Heart left ventricle (tissue), 16 donors: ENCODE results near the gene SIM2. TPM values are rescaled to one million over a fixed set of nuclear protein-coding genes. Genes with fewer than 3 reads are reported as not detected.
A peak's percentile ranks its signal among the peaks of the same experiment; 100 is the strongest.

ENCODE experiments used
- ATAC-seq, 4 donors: fragments of 200-7000 bp; cut with Tn5 transposase; one replicate each; pipeline ENCODE4 v1.9.1; 2020 to 2022; ENCODE audit warnings: moderate library complexity in 4 of 4, mild to moderate bottlenecking in 3 of 4, moderate number of reproducible peaks in 1 of 4
- DNase-seq, 5 donors: peaks; one replicate each; pipeline ENCODE4 v3.0.0-alpha.2; 2020
- H3K27ac ChIP-seq, 12 donors: fragments of 200-600 bp; sonication (generic) in 4 of 12; one replicate each; pipeline versions ENCODE4 v1.5.0 to v1.8.0; 2016 to 2022; ENCODE audit warnings: mild to moderate bottlenecking in 2 of 12
- H3K27me3 ChIP-seq, 9 donors: fragments of 200-600 bp; sonication (generic) in 2 of 9; one replicate each; pipeline versions ENCODE4 v1.5.1 to v1.8.0; 2016 to 2022; ENCODE audit warnings: mild to moderate bottlenecking in 3 of 9
- H3K36me3 ChIP-seq, 9 donors: fragments of 200-600 bp; sonication (generic) in 2 of 9; one replicate each; pipeline versions ENCODE4 v1.5.0 to v1.8.0; 2018 to 2022; ENCODE audit warnings: mild to moderate bottlenecking in 2 of 9
- H3K4me1 ChIP-seq, 12 donors: fragments of 200-600 bp; sonication (generic) in 4 of 12; one replicate each; pipeline versions ENCODE4 v1.5.0 to v1.8.0; 2016 to 2022; ENCODE audit warnings: mild to moderate bottlenecking in 3 of 12
- H3K4me3 ChIP-seq, 12 donors: fragments of 200-600 bp; sonication (generic) in 4 of 12; one replicate each; pipeline versions ENCODE4 v1.5.0 to v1.8.0; 2017 to 2022; ENCODE audit warnings: mild to moderate bottlenecking in 9 of 12, moderate library complexity in 4 of 12
- H3K9me3 ChIP-seq, 12 donors: fragments of 200-600 bp; sonication (generic) in 4 of 12; one replicate each; pipeline versions ENCODE4 v1.5.0 to v1.8.0; 2016 to 2022; ENCODE audit warnings: mild to moderate bottlenecking in 1 of 12
- CTCF ChIP-seq, 12 donors: fragments of 200-600 bp; sonication (generic) in 4 of 12; IDR thresholded peaks; one replicate each; pipeline versions ENCODE4 v1.5.0 to v1.8.0; 2018 to 2022; ENCODE audit warnings: antibody characterized with exemption in 12 of 12, mild to moderate bottlenecking in 5 of 12
- POLR2A ChIP-seq, 2 donors: fragments of 450-650 bp; IDR thresholded peaks; one replicate each; pipeline ENCODE4 v1.6.1; 2017; ENCODE audit warnings: antibody characterized with exemption in 2 of 2, mild to moderate bottlenecking in 2 of 2, moderate library complexity in 2 of 2
- WGBS, 4 donors: extraction: QIAGEN DNeasy Blood & Tissue Kit in 2 of 4; methylation state at CpG; one replicate each; pipeline versions ENCODE4 v1.1.5 to v1.1.7; 2013 to 2018; 5-methylcytosine and 5-hydroxymethylcytosine counted together
- intact Hi-C, 10 donors: fragments of 100-400 bp; cut with DNase I; formaldehyde crosslinking; loops; one replicate each; pipeline versions ENCODE4 v1.11.1 to v1.14.2; 2022
- polyA plus RNA-seq, 2 donors: library from polyadenylated mRNA; stranded (reverse); fragments of 200-250 nt; gene quantifications; one replicate each; pipeline ENCODE4 v1.2.3, GENCODE V29; 2013
- total RNA-seq, 9 donors: library from RNA; depleted of rRNA in 2 of 9; stranded (reverse); fragments of >200 nt in 2 of 9; fragmentation: NEBNext Ultra II Directional in 3 of 9; extraction: Animal tissue kit (Norgen Biotek cat#: 25700) in 3 of 9; gene quantifications; one replicate each; pipeline versions ENCODE4 v1.1.0 to v1.2.4, GENCODE V29; 2016 to 2023
- donor health status: ischemic (EF 13 %, LVEDD 7.1; RV severe dilation, severe dysfunction).
- donor health status: healthy with polysubstance abuse.
- donor health status: DM: no; HTN: yes; CAD: no.
- donor health status: DM: no; HTN: no; CAD: no.
- donor health status: ischemic (EF 25% LVEDD 6.9; RV normal size, moderate dysfunction).
- donor health status: ischemic (EF 25% LVEDD 5.7; RV mildly dilated, moderate dysfunction).
- donor health status: healthy.
- donor health status: DM: yes; HTN: yes; CAD: no.
- donor health status: ischemic (EF 35%, LVEDD 5.7; RV mildly dilated, moderate dysfunction).
- donor health status: nonischemic (EF 11% LVEDD 7.7; RV severe dilation, severe dysfunction).
- donor health status: DM: yes; HTN: yes; CAD: no.
- donor health status: PGD.
- donor health status: ischemic (EF 29% LVEDD 5.4; RV normal size, mild dysfunction).
- donor health status: nonischemic (EF 23%, LVEDD 6.1; RV moderate dilation, normal function).

Gene SIM2
- total and polyA plus RNA-seq, 11 donors = 0.01 to 0.88 (median 0.15) TPM; not detected in 8

- Histone ChIP-seq H3K36me3 (no peaks in the 10 kb centered on the region), H3K4me3 (no peak overlapping the region), H3K27ac (no peak overlapping the region), H3K27me3 (peaks cover 0 to 29% (median 0%) of the 10 kb centered on the region in 9 donors), H3K4me1 (peaks cover 0 to 19% (median 5%) of the 10 kb centered on the region in 12 donors), H3K9me3 (no peaks in the 10 kb centered on the region)
- no peak for TF ChIP-seq POLR2A (IDR thresholded peaks at IDR 0.05)
- TF ChIP-seq CTCF (IDR thresholded peaks at IDR 0.05) = no peak
- DNase-seq = no peak
- WGBS, 4 donors = 88 to 94% (median 92%) methylated on average over 3 of the region's 3 CpGs
- no peak for ATAC-seq
- intact Hi-C loops = loop anchor here in 6 of 10 donors (10.0 kb wide), 2 partner anchors 111 to 181 kb away; no protein-coding TSS in a partner anchor
These were observed 45.3 kb downstream of the SIM2 start for GRCh38 chr21:36744190-36744559.

- Histone ChIP-seq H3K27ac (no peak overlapping the region), H3K27me3 (peaks cover 0 to 29% (median 0%) of the 10 kb centered on the region in 9 donors), H3K36me3 (no peaks in the 10 kb centered on the region), H3K4me3 (peak overlapping the region in 1 of 12 donors; percentile 10), H3K4me1 (peaks cover 0 to 19% (median 5%) of the 10 kb centered on the region in 12 donors), H3K9me3 (no peaks in the 10 kb centered on the region)
- ATAC-seq (peak in 3 of 4 donors; percentile 25 to 43 (median 33)), DNase-seq (peak in 2 of 5 donors; percentile 23 to 38)
- intact Hi-C loops = loop anchor here in 9 of 10 donors (5.0 to 10.0 kb wide), 6 partner anchors 108 to 183 kb away; no protein-coding TSS in a partner anchor
- TF ChIP-seq POLR2A (IDR thresholded peaks at IDR 0.05) (no peak), CTCF (IDR thresholded peaks at IDR 0.05) (no peak)
- 41 to 53% (median 51%) methylated on average over 24 to 30 of the region's 30 CpGs for WGBS, 4 donors
These were observed 45.8 kb downstream of the SIM2 start for GRCh38 chr21:36744560-36745231.

- intact Hi-C loops = loop anchor here in 9 of 10 donors (5.0 to 10.0 kb wide), 6 partner anchors 107 to 182 kb away; no protein-coding TSS in a partner anchor
- WGBS, 4 donors = 84 to 95% (median 91%) methylated on average over 5 of the region's 5 CpGs
- peaks cover 0 to 29% (median 0%) of the 10 kb centered on the region in 9 donors for H3K27me3 ChIP-seq
These were observed 46.5 kb downstream of the SIM2 start for GRCh38 chr21:36745459-36745858.

More at GRCh38 chr21:36745459-36745858, 46.5 kb downstream of the SIM2 start:
- H3K27ac ChIP-seq = no peak overlapping the region
- no peak for ATAC-seq
- no peak for DNase-seq
- H3K36me3 ChIP-seq = no peaks in the 10 kb centered on the region
- H3K4me1 ChIP-seq = peaks cover 0 to 19% (median 5%) of the 10 kb centered on the region in 12 donors
- no peaks in the 10 kb centered on the region for H3K9me3 ChIP-seq
- no peak overlapping the region for H3K4me3 ChIP-seq
- TF ChIP-seq CTCF (IDR thresholded peaks at IDR 0.05) = no peak
- TF ChIP-seq POLR2A (IDR thresholded peaks at IDR 0.05) = no peak
